ENCODE measurements around the gene PAM. TPM values are rescaled to one million over a fixed set of nuclear protein-coding genes. Genes with fewer than 3 reads are reported as not detected.

The PAM gene
- total and polyA plus RNA-seq, 2 of the 8 experiments (the other 6 are each of a cell fraction or from before 2014, with no cell fraction given) = 30.4 to 67.8 TPM

DNA sequence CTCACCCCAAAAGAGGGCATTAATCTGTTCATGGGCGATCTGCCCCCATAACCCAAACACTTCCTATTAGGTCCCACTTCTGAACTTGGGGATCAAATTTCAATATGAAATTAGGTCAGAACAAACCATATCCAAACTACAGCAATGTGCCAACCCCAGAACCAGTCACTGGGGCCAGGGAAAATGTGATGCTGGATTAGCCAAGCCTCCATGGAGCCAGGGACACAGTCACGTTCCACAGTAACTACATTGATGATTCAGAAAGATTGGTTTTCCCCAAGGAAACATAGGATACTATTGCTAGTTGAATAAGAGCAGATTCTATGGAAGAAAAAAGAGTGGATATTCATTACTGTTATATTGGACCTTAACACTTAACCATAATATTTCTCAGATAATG, 280.6 kb downstream of the PAM start:
- H2AFZ ChIP-seq (ENCODE audit: low read length) = no peak overlapping the region
- no peak overlapping the region for H3K9ac ChIP-seq (replicated peaks in 1 of 4; ENCODE audit: extremely low read depth in 1 of 4, low read depth in 3 of 4, low read length in 3 of 4)
- no peak overlapping the region for H3K23ac ChIP-seq (ENCODE audit: insufficient read length)
- H3K4me1 ChIP-seq (replicated peaks in 1 of 4; ENCODE audit: control insufficient read depth in 3 of 4, insufficient read depth in 4 of 4, low read length in 3 of 4) = no peaks in the 10 kb centered on the region
- no peak overlapping the region for H4K91ac ChIP-seq (replicated peaks; ENCODE audit: insufficient read length, low read length)
- H3K36me3 ChIP-seq (ENCODE audit: control insufficient read depth in 2 of 4, insufficient read depth in 4 of 4, low read length in 3 of 4) = no peaks in the 10 kb centered on the region
- no peak overlapping the region for H4K8ac ChIP-seq (ENCODE audit: extremely low read depth, insufficient read depth, low read length)
- no peaks in the 10 kb centered on the region for H3K23me2 ChIP-seq (ENCODE audit: low read depth, low read length)
- no peak overlapping the region for H3K27ac ChIP-seq (ENCODE audit: low read depth, low read length)
- H3K79me1 ChIP-seq (ENCODE audit: low read depth, low read length) = no peaks in the 10 kb centered on the region
- no peak for DNase-seq (ENCODE audit: low read depth in 1 of 2, low spot score in 2 of 2)
- no peak overlapping the region for H2BK12ac ChIP-seq (ENCODE audit: low read depth, low read length)
- no peak overlapping the region for H2BK120ac ChIP-seq (replicated peaks; ENCODE audit: low read depth, low read length)
- no peak overlapping the region for H2BK20ac ChIP-seq (ENCODE audit: low read length)
- no peak overlapping the region for H3K14ac ChIP-seq (ENCODE audit: insufficient read length)
- ChIA-PET CTCF (ENCODE audit: partially characterized antibody) (interaction anchor here (0.6 to 0.8 kb wide), 2 partner anchors 255 to 302 kb away, joined by 3 read pairs; no protein-coding TSS in a partner anchor), POLR2A (ENCODE audit: partially characterized antibody) (interaction anchor here (0.7 kb wide), 1 partner anchor 84 kb away, joined by 3 read pairs; the partner anchor contains the start of genes GIN1 and PPIP5K2)
- no peak for FAIRE-seq
- no peak overlapping the region for H3K18ac ChIP-seq (ENCODE audit: extremely low read depth, low read length)
- no peaks in the 10 kb centered on the region for H3K79me2 ChIP-seq (ENCODE audit: control insufficient read depth in 1 of 2, insufficient read depth in 2 of 2, low read length in 2 of 2)
- H2AK5ac ChIP-seq (ENCODE audit: low read depth, low read length) = no peak overlapping the region
- no peak overlapping the region for H3K4me2 ChIP-seq (ENCODE audit: insufficient read depth in 1 of 2, low read depth in 2 of 2, low read length in 2 of 2)
- H3K4ac ChIP-seq (replicated peaks; ENCODE audit: insufficient read length, low read depth, low read length) = no peak overlapping the region
- H3K56ac ChIP-seq (replicated peaks; ENCODE audit: insufficient read length, low read depth, low read length) = no peak overlapping the region
- H3K9me3 ChIP-seq (ENCODE audit: insufficient read depth in 2 of 2, low read depth in 1 of 2, low read length in 1 of 2) = no peaks in the 10 kb centered on the region
- TF ChIP-seq ZNF274 (IDR thresholded peaks at IDR 0.05; ENCODE audit: borderline replicate concordance, extremely low read depth, low read length) (no peak), GABPA (IDR thresholded peaks at IDR 0.05; ENCODE audit: borderline replicate concordance, insufficient read depth, low read length) (no peak), RXRA (IDR thresholded peaks at IDR 0.05; ENCODE audit: insufficient read depth, low read depth, low read length) (no peak), CBX5 (IDR thresholded peaks at IDR 0.05; ENCODE audit: low read depth, low read length) (no peak), EGR1 (IDR thresholded peaks at IDR 0.05; ENCODE audit: borderline replicate concordance, low read depth, low read length) (no peak), TBP (IDR thresholded peaks at IDR 0.05; ENCODE audit: low read depth, low read length) (no peak), YY1 (IDR thresholded peaks at IDR 0.05; ENCODE audit: low read depth, low read length) (no peak), CTBP2 (IDR thresholded peaks at IDR 0.05; ENCODE audit: borderline replicate concordance, insufficient read depth, insufficient read length, low read length) (no peak), MAX (IDR thresholded peaks at IDR 0.05) (no peak), E2F6 (IDR thresholded peaks at IDR 0.05) (no peak), RBBP5 (IDR thresholded peaks at IDR 0.05; ENCODE audit: borderline replicate concordance, low read depth, low read length) (no peak), JUN (IDR thresholded peaks at IDR 0.05; ENCODE audit: low read depth, low read length) (no peak)
- no peaks in the 10 kb centered on the region for H4K20me1 ChIP-seq (replicated peaks in 1 of 2; ENCODE audit: control insufficient read depth in 1 of 2, insufficient read depth in 2 of 2, low read length in 2 of 2)
- no peak overlapping the region for H3K4me3 ChIP-seq (ENCODE audit: extremely low read depth in 1 of 4, insufficient read depth in 2 of 4, low read depth in 3 of 4, low read length in 4 of 4)
- no peaks in the 10 kb centered on the region for H3K27me3 ChIP-seq (replicated peaks in 1 of 4; ENCODE audit: control insufficient read depth in 3 of 4, extremely low read depth in 1 of 4, insufficient read depth in 3 of 4, low read length in 3 of 4)
- no peak overlapping the region for H4K5ac ChIP-seq (ENCODE audit: insufficient read length, low read depth, low read length)
- no peak overlapping the region for H2BK15ac ChIP-seq (ENCODE audit: low read length)
- WGBS, 2 experiments (ENCODE audit: extremely low coverage in 1 of 2, insufficient coverage in 1 of 2, insufficient read length in 1 of 2, insufficient replicate concordance in 2 of 2, low coverage in 1 of 2, low lambda C conversion rate in 2 of 2, missing lambda C conversion rate in 1 of 2) = 97% methylated on average over 2 of the region's 2 CpGs; no CpG with 5 or more reads in 1 of the 2 experiments
- H2BK5ac ChIP-seq (ENCODE audit: low read depth, low read length) = no peak overlapping the region

Measured in H1 (cell line).